NCI-H2196 (cell line): ENCODE data around the gene FNDC8.
A peak's percentile ranks its signal among the peaks of the same experiment; 100 is the strongest.
"Not testable (repeated sequence)": the region's sequence is repeated elsewhere in the genome, so short reads cannot be mapped to it uniquely, and the experiment has no call there.

Experiments
- DNase-seq: peaks from one replicate; lab custom pipeline; 2025; ENCODE audit not compliant: unreplicated experiment; lab: John Stamatoyannopoulos, UW

The FNDC8 gene

DNA sequence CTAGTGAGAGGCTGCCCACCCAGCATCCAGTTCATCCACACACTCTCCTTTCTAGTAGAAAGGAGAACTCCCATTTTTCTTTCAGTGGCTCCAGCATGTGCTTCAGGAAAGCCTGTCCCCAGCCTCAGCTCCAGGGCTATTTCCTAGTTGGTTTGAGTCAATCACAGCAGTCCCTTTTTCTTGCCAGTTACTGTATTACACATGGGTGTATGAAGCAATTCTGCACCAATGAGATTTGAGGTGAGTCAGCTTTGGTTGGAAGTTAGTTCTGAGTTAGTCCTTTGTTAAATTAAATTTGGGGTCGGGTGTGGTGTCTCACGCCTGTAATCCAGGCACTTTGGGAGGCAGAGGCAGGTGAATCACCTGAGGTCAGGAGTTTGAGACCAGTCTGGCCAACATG lies 26.5 kb upstream of the FNDC8 start:
- no peak for DNase-seq

DNA sequence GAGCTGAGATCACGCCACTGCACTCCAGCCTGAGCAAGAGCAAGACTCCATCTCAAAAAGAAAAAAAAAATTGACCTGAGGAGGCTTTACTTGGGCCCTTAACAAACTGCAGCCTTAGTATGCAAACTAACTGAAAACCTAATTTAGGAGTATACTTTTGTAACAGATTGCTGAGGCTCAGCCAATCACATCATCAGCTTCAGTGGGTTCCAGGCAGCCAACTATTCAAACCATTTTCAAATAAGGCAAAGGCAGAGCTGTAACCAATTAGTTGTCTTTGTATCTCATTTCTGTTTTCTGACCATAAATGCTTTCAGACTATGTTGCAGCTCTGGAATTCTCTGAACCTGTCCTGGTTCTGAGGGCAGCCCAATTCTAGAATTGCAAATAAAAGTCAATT lies 25.7 kb upstream of the FNDC8 start:
- DNase-seq: no peak

DNA sequence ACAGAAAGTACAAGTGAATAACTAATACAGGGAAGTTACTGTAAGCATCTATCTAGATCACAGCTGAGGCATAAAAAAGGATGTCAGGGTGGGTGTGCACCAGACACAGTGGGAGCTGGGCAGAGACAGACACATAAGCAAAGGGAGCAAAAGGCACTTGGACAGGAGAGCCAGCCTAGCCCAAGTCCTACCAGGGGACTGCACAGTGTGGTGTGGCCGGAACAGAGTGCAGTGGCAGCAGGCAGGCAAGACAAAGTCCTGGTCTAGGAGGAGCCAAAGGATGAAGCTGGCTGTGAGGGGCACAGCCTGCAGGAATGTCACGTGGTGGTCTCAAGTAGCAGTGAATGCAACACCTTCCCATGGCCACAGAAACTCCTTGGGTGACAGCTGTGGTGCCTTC lies 23.6 kb upstream of the FNDC8 start:
- no peak for DNase-seq

DNA sequence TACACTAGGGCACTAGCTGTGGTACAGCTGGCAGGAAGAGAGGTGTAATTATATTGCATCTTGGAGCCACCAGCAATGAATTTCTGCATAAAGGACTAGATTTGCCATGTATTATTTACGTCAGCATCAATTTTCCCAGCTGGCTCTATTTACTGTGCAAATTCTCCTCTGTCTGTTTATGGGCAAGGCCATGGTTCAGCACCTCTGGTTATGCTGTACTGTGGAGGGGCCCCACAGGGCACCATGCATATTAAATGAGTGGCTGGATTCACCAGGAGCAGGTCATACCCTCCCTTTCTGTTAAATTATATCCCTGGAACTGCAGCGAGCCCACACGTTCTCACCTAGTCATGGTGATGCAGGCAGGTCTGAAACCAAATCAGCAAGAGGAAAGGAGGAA lies 21.5 kb upstream of the FNDC8 start:
- no peak for DNase-seq

DNA sequence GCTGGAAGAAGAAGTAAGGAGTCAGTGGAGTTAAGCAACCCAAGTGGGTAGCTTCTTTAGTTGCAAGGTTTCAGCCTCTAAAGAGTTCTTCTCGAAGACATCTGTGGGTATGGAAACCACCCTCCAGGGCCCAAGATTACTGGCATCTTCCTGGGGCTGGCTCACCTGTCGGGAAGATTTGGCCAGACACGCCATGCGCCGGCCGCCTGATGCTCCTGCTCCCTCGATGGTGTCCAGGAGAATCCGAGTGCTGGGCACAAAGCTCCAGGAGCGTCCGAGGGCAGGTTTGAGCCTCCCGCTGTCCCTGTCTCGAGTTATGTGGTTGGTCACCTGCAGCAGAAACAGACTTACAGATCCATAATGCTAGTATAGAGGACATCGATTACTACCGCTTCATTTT lies 20.4 kb upstream of the FNDC8 start:
- no peak for DNase-seq

DNA sequence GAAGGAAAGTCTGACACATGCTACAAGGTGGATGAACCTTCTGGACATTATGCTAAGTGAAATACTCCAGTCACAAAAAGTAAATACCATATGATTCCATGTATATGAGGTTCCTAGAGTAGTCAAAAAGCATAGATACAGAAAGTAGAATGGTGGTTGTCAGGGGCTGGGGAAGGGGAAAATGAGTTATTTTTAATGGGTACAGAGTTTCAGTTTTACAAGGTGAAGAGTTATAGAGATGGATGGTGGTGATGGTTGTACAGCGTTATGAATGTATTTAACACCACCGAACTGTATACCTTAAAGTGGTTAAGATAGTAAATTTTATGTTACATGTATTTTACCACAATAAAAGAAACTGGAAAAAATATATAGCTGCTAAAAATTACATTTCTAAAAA lies 19.7 kb upstream of the FNDC8 start:
- no peak for DNase-seq

DNA sequence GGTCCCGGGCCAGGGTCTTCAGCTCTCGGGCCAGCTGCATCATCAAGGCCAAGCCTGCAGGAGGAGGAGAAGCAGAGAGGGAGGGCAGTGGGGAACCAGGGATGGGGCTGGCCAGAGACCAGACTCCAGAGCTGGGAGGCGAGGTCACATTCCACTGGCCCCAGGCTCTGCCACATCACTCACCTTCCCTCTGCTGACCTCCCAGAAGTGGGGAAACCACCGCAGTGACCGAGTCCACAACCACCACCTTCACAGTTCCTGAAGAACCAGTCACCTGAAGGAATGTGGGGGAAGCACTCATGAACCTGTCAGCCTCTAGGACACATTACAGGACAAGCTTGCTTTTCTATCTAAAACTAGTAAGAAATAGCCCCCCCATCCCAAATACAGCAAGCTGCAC lies 18.1 kb upstream of the FNDC8 start:
- no peak for DNase-seq

DNA sequence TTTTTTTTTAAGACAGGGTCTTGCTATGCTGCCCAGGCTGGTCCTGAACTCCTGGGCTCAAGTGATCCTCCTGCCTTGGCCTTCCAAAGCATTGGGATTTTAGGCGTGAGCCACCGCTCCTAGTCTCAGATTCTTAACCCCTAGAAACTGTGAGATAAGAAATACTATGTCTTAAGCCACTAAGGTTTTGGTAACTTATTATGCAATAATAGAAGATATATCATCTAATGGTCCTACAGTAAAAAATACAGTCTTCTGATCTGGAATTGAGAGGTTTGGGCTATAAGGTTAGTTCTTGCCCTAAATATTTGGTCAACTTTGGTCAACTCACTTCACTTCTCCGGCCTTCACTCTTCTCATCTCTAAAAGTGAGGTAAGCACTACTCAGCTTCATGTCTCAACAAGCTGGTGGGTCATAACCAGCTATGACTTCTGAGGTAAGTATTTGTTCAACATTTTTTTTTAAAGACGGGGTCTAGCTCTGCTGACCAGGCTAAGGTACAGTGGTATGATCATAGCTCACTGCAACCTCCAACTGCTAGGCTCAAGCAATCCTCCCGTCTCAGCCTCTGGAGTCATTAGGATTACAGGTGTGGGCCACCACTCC lies 16.5 kb upstream of the FNDC8 start:
- no peak for DNase-seq

DNA sequence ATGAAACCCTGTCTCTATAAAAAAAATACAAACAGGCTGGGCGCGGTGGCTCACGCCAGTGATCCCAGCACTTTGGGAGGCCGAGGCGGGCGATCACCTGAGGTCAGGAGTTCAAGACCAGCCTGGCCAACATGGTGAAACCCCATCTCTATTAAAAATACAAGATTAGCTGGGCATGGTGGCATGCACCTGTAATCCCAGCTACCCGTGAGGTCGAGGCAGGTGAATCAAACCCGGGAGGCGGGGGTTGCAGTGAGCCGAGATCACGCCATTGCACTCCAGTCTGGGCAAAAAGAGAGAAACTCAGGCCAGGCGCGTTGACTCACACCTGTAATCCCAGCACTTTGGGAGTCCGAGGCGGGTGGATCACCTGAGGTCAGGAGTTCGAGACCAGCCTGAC lies 10.6 kb upstream of the FNDC8 start:
- not testable (repeated sequence) for DNase-seq

DNA sequence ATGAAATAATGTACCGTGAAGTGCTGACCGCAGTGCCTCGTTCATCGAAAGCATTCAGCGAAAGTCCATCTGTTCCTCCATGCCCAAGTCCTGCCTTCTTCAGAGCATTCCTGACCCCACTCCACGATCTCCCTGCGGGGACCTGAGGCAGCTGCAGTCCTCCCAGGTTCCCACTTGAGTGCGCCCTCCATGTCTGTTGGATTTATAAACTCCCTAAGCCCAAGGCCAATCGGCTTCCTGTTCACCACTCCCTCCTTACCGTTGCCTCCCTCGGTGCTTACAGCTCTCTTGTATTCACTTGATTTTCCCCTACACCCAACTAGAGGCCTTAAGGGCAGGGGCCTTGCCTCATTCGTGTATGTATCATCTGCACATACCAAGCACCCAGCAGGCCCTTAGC lies 4.6 kb upstream of the FNDC8 start:
- DNase-seq: no peak

DNA sequence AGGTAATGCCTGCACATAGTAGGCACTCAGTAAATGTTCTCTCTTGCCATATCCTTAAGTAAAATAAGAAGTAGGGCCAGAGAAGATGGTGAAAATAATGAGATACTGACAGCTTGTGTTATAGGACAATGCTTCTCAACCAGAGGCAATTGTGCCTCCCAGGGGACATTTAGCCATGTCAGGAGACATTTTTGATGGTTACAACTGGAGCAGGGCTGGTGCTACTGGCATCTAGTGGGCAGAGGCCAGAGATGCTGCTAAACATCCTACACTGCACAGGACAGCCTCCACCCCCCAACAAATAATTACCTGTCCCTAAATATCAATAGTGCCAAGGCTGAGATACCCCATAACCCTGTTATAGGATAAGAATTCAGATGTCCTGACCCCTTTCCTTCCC lies 3.4 kb upstream of the FNDC8 start:
- DNase-seq: no peak

DNA sequence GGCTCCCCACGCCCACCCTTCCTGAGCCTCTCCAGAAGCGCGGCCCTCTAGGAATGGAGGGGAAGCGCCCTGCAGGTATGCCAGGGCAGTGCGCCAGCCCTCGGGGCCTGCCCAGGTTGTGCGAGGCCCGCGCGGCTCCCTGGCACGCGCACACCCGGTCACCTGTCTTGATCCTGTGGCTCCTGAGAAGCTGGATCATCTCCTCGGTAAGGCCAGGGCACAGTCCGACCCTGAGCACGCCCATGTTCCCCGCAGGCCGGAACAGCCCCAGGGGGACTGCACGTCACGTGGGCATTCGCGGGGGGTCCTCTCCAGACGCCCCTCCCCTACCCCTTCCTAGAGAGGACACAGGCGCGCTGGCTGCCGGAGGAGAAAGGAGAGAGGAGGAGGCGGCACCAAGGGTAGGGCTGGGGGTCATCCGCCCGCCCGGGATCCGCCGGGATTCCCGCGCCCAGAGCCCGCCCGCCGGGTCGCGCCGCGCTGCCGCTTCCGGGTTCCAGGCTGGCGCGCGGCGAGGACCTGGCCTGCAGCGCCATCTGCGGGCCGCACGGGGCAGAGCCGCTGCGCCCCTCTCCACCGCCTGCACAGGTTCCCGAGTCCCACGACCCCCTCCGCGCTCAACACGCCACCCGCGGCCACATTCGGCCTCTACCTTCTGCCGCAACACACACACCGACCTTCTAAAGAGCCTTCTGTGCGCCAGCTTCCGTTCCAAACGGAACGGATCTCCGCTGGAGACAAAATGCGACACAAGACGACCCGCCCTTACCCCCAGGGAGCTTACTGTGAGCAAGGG lies 1.8 kb upstream of the FNDC8 start, which contains the start of gene RAD51D:
RAD51D (minus strand) TSS at position 491 of the 796 bp plus-strand sequence; CDS start at position 244, 247 bp downstream.
- DNase-seq: peak; percentile 62

DNA sequence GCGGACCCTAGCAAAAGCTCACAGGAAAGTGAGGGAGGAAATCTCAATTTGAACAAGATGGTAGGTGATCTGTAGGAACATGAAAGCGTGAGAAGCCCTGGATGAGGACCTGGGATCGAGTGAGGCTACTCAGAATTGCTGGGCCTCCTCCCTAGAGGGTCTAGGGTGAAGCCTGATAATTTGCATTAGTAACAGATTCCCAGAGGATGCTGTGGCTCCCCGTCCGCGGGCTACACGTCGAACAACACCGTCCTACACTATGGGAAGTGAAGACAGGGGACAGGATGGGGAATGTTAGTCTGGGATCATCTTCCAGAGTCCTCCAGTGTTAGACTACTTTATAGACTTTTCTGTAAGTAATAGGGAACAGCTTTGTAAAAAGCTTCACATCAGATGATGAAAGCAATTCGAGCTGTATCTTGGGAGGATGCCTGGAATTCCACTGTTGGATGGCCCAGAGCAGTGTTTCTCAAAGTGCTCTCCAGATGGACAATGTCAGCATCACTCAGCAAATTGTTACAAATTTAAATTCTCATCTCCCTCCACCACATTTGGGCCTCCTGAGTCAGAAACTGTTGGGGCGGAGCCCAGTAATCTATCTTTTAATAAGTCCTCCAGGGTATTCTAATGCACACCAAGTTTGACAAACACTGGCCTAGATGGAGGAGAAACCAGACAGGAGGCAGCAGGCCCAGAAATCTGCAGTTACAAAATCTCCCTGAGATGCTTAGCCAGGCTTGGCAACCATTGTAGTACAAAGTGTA lies 6.5 kb downstream of the FNDC8 start:
- DNase-seq: no peak

DNA sequence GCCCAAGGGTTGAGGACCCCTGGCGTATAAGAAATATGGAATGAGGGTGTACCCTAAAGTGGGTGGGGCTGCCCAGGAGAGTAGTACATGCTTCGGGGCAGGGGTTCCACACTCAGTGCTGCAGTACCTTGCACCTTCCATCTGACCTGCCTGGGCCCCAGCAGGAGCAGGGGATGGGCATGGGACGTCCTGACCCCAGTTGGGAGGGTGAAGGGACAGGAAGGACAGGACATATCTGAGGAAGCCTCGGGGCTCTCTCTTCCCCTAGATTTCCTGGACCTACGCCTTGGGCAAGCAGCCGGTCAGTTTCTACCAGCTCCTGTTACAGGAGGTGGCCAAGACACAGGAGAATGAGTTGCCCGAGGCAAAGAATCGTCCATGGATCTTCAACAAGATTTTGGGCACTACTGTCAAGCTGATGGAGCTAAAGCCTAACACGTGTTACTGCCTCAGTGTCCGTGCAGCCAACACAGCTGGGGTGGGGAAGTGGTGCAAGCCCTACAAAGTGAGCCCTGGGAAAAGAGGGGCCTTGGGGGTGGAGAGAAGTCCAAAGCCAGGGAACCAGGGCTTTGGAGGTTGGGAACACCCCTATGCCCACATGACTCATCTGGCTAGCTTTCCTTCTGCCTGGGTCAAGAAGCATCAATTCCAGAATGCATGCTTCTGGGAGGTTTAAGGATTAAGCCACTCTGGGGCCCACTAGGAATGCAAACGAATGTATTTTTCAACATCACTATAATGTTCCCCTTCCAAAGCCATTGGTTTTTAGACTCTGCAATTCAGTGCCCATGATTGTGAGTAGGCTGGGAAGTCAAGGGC lies 7.9 kb downstream of the FNDC8 start:
- DNase-seq: no peak

DNA sequence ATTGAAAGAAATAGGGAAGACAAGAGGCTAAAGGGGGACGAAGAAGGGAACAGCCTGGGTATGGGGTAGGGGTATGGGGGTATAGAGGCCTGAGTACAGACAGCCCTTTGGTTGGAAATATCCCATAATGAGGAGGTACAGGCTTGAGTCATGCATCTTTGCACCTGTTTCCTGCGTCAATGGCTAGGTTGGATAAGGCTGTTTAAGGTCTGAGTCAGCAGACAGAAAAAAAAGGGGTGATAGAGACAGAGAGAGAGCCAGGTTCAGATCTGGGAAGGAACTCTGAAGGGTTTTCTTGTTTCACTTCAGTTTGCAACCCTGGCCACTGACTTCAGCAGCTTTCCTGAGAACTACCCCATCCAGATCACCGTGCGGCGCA lies 8.5 kb downstream of the FNDC8 start:
- DNase-seq: no peak

DNA sequence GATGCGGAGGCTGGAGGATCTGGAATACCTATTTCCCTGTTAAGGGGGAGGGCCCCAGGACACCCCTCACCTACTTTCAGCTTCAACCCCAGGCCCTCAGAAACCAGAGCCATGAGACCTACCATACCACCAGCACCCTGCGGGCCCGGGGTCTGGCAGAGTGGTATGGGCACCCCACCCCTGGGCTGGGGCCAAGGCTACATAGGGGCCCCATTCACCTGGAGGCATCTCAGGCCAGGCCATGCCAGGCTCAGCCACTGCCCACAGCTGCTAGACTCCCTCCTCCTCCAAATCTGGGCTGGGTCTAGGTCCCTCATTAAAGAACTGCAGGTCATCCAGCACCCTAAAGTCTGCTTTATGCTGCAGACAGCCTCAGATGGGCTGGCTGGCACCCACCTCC lies 9.0 kb downstream of the FNDC8 start:
- DNase-seq: no peak

DNA sequence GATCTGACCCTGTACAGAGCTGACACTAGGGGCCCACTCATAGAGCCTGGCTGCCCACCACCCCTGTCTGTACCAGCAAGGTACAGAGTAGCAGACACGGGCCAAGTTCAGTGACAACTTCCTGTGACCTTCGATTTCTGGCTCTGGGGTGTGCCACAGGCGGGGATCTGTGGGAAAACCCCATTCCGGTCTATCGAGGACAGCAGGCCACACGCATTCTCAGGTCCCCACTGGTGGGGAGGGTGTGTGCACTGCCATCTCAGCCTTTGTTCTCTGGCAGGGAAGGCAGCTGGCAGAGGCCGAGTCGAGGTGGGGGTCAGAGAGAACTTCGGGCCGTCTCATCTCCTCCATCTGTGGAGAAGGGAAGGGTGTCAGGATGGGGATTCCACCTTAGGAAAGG lies 10.7 kb downstream of the FNDC8 start:
- DNase-seq: no peak

DNA sequence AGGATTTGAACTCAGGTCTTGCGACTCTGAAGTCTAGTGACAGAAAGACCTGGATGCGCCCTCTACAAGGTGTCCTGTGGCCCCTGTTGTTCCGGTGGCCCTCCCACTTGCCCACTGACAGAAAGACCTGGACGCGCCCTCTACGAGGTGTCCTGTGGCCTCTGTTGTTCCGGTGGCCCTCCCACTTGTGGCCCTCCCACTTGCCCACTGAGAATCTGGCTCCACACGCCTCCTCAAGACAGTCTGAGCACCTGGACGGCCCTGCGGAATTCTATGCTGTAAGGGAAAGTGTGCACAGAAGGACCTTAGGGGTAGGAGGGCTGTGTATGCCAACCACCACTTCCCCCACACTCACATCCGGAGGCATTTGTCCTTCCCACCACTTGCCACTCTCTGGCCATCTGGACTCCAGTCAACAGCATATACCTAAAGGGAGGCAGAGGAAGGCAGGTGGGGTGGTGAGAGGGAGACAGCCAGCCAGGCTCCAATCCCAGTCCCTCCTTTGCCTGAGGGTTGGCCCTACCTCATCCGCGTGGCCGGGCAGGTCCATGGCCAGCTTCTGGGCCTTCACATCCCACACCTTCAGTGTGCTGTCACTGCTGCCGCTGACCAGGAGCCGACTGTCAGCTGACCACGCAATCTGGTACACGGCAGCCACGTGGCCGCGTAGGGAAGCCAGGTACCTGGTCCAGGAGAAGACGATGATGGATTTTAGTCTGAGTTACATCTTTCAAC lies 11.6 kb downstream of the FNDC8 start:
- no peak for DNase-seq

DNA sequence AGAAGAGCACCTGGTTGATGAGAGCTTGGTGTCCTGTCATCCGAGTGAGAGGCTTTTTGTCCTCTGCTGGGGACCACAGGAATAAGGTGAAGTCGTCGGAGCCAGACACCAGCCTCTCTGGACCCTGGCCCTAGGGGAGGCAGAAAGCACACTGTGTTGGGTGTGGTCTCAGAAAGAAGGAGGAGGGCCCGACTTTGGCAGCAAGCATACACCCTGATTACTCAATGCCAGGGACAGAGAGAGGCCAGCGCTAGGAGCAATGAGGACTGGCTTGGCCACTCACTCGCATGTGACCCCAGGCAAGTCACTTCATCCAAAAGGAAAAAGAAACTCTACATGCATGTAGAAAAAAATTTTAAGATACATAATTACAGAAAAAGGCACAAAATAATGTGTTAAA lies 13.9 kb downstream of the FNDC8 start:
- no peak for DNase-seq

DNA sequence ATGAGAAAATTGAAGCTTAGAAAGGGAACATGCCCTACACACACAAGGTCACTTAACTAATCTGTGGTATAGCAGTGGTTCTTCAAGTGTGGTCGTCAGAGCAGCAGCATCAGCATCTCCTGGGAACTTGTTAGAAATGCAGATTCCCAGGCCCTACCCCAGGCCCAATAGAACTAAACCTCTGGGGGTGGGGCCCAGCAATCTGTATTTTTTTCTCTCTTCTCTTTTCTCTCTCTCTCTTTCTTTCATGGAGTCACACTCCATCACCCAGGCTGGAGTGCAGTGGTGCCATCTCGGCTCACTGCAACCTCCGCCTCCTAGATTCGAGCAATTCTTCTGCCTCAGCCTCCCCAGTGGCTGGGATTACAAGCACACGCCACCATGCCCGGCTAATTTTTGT lies 16.8 kb downstream of the FNDC8 start:
- DNase-seq: no peak
